ENCODE measurements around the gene TVP23C. TPM values are rescaled to one million over a fixed set of nuclear protein-coding genes. Genes with fewer than 3 reads are reported as not detected.

Gene TVP23C
- total and polyA plus RNA-seq, 10 donors, result 1.5 to 60.5 (median 22.9) TPM

GRCh38 chr17:15494821-15495220 is 68.5 kb downstream of the TVP23C start:
- no peak overlapping the region for H3K27ac ChIP-seq
- intact Hi-C loops (cut with DNase I; ENCODE audit: low total_unique reads), result no loop called here
- H3K27me3 ChIP-seq (replicated peaks in 1 of 7), result no peaks in the 10 kb centered on the region
- H3K4me1 ChIP-seq, result peaks cover 0 to 14% (median 5%) of the 10 kb centered on the region in 6 donors
- H3K36me3 ChIP-seq, result peaks cover 0 to 37% (median 2%) of the 10 kb centered on the region in 6 donors
- H3K9me3 ChIP-seq, result no peaks in the 10 kb centered on the region
- no peak for DNase-seq
- no peak overlapping the region for H3K4me3 ChIP-seq
- TF ChIP-seq, protein P1, sequence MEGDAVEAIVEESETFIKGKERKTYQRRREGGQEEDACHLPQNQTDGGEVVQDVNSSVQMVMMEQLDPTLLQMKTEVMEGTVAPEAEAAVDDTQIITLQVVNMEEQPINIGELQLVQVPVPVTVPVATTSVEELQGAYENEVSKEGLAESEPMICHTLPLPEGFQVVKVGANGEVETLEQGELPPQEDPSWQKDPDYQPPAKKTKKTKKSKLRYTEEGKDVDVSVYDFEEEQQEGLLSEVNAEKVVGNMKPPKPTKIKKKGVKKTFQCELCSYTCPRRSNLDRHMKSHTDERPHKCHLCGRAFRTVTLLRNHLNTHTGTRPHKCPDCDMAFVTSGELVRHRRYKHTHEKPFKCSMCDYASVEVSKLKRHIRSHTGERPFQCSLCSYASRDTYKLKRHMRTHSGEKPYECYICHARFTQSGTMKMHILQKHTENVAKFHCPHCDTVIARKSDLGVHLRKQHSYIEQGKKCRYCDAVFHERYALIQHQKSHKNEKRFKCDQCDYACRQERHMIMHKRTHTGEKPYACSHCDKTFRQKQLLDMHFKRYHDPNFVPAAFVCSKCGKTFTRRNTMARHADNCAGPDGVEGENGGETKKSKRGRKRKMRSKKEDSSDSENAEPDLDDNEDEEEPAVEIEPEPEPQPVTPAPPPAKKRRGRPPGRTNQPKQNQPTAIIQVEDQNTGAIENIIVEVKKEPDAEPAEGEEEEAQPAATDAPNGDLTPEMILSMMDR (IDR thresholded peaks at IDR 0.05 in 8 of 11, conservative IDR thresholded peaks at IDR 0.05 in 3 of 11), result no peak
- TF ChIP-seq POLR2AphosphoS5 (IDR thresholded peaks at IDR 0.05) (no peak), POLR2A (IDR thresholded peaks at IDR 0.05) (no peak)

DNA sequence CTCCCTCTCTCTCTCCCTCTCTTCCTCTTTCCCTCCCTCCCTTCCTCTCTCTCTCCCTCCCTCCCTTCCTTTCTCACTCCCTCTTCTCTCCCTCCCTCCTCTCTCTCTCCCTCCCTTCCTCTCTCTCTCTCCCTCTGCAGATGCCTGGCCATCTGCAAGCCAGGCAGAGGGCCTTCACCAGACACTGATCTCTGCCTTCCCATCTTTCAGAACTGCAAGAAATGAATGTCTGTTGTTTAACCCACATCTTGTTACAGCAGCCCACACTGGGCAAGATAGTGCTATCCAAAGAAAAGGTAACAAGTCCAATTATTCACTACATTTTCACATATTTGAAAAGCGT is 69.6 kb downstream of the TVP23C start:
- TF ChIP-seq POLR2AphosphoS5 (IDR thresholded peaks at IDR 0.05), result no peak
- TF ChIP-seq, protein P1 (IDR thresholded peaks at IDR 0.05 in 8 of 11, conservative IDR thresholded peaks at IDR 0.05 in 3 of 11), result no peak
- no peak for TF ChIP-seq POLR2A (IDR thresholded peaks at IDR 0.05)
- Histone ChIP-seq H3K27me3 (replicated peaks in 1 of 7) (no peaks in the 10 kb centered on the region), H3K4me1 (peaks cover 0 to 14% (median 5%) of the 10 kb centered on the region in 6 donors), H3K27ac (no peak overlapping the region), H3K4me3 (no peak overlapping the region), H3K9me3 (no peaks in the 10 kb centered on the region), H3K36me3 (peaks cover 0 to 26% (median 2%) of the 10 kb centered on the region in 6 donors)
- intact Hi-C loops (cut with DNase I; ENCODE audit: low total_unique reads), result no loop called here
- no peak for DNase-seq
- WGBS, 5 donors, result 0 to 95% (median 46%) methylated on average over 1 of the region's 1 CpG

DNA sequence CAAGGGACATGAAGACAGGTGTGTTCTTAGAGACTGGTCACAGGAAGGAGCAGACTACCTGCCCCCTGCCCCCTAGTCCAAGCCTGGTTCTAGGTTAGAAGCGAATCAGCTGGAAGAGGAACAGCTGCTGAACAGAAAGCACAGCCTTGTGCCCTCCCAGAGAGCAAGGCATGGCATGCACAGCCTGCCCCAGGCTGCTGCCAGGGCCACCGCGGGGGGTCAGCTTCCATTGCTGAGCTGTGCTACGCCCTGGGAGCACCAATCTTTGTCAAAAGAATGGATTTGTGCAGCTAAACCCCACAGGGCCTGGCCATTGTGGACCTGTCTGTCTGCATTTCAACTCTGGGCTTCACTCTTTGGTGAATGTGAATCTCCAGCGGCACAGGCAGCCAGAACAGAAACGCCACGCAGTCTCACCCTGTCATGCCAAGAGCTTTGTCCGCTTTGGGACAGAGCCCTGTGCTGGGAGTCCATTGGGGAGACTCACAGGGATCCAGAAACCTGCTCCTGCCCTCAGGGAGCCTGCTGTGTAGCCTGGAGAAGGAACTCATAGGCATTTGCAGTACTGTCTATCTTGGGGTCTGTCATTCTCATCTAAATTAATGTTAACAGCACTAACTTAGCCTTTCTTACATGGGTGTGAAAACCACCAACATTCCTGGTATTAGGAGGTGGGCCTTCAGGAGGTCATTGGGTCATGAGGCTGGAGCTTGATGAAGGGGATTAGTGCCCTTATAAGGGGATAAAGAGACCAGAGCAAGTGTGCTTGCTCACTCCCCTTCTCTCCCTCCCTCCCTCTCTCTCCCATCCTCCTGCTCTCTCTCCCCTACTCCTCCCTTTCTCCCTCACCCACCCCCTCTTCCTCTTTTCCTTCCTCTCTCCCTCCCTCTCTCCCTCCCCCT is 70.2 kb downstream of the TVP23C start:
- no peak overlapping the region for H3K4me3 ChIP-seq
- peaks cover 0 to 26% (median 2%) of the 10 kb centered on the region in 6 donors for H3K36me3 ChIP-seq
- peaks cover 0 to 14% (median 5%) of the 10 kb centered on the region in 6 donors for H3K4me1 ChIP-seq
- H3K9me3 ChIP-seq, result no peaks in the 10 kb centered on the region
- no peak overlapping the region for H3K27ac ChIP-seq
- H3K27me3 ChIP-seq (replicated peaks in 1 of 7), result no peaks in the 10 kb centered on the region
- 90 to 98% (median 96%) methylated on average over 2 to 8 of the region's 8 CpGs for WGBS, 5 donors
- TF ChIP-seq POLR2AphosphoS5 (IDR thresholded peaks at IDR 0.05), result no peak
- TF ChIP-seq, protein P1 (IDR thresholded peaks at IDR 0.05 in 8 of 11, conservative IDR thresholded peaks at IDR 0.05 in 3 of 11), result no peak
- no peak for TF ChIP-seq POLR2A (IDR thresholded peaks at IDR 0.05)
- DNase-seq, result no peak
- intact Hi-C loops (cut with DNase I; ENCODE audit: low total_unique reads), result no loop called here

DNA sequence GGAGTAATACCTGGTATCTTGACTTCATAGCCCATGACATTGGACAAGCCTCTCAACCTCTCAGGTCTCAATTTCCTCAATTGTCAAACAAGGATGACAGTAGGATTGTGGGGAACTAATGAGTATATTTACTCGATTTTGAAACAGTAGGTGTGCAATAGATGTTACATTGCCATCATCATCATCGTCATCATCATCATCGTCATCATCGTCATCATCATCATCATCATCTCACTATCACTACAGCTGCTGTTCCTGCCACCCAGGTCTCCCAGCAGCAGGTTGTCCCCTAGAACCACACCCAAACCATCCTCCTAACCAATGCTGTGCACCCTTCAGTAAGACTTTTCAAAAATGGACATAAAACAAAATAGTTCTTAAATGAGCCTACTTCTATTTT is 71.1 kb downstream of the TVP23C start:
- no peak for DNase-seq
- Histone ChIP-seq H3K9me3 (no peaks in the 10 kb centered on the region), H3K27ac (no peak overlapping the region), H3K4me3 (no peak overlapping the region), H3K36me3 (peaks cover 0 to 29% (median 2%) of the 10 kb centered on the region in 6 donors), H3K4me1 (peaks cover 0 to 14% (median 5%) of the 10 kb centered on the region in 6 donors), H3K27me3 (replicated peaks in 1 of 7) (no peaks in the 10 kb centered on the region)
- 90 to 99% (median 95%) methylated on average over 4 of the region's 4 CpGs for WGBS, 5 donors
- intact Hi-C loops (cut with DNase I; ENCODE audit: low total_unique reads), result no loop called here
- TF ChIP-seq POLR2AphosphoS5 (IDR thresholded peaks at IDR 0.05) (no peak), POLR2A (IDR thresholded peaks at IDR 0.05) (no peak)
- TF ChIP-seq, protein P1 (IDR thresholded peaks at IDR 0.05 in 8 of 11, conservative IDR thresholded peaks at IDR 0.05 in 3 of 11), result no peak

All from spleen (tissue), 11 donors.